GM21723 (cell line): ENCODE measurements around the gene BZW2.
"Not testable (repeated sequence)": the region's sequence is repeated elsewhere in the genome, so short reads cannot be mapped to it uniquely, and the experiment has no call there.

Source experiments
- ATAC-seq: cut with Tn5 transposase; IDR thresholded peaks from one replicate; pipeline ENCODE4 v1.9.1; 2021; ENCODE audit warnings: mild to moderate bottlenecking, moderate library complexity; ENCODE audit not compliant: unreplicated experiment

The BZW2 gene

GRCh38 chr7:16670021-16670420 lies 24.0 kb downstream of the BZW2 start:
- no peak for ATAC-seq

- ATAC-seq, result no peak
These were observed 24.9 kb downstream of the BZW2 start for GRCh38 chr7:16670731-16671344.

- ATAC-seq, result no peak
These were observed 25.8 kb downstream of the BZW2 start for GRCh38 chr7:16671811-16672210.

GRCh38 chr7:16675277-16675676 lies 29.3 kb downstream of the BZW2 start:
- ATAC-seq, result no peak

- ATAC-seq, result no peak
These were observed 32.1 kb downstream of the BZW2 start for GRCh38 chr7:16677978-16678494.

GRCh38 chr7:16678645-16679566 lies 32.9 kb downstream of the BZW2 start:
- ATAC-seq, result not testable (repeated sequence)

- ATAC-seq, result no peak
These were observed 39.0 kb downstream of the BZW2 start for GRCh38 chr7:16684935-16685334.

- ATAC-seq, result no peak
These were observed 39.6 kb downstream of the BZW2 start for GRCh38 chr7:16685535-16685934.

- no peak for ATAC-seq
These were observed 42.3 kb downstream of the BZW2 start for GRCh38 chr7:16688249-16688648.

GRCh38 chr7:16691241-16691640 lies 45.3 kb downstream of the BZW2 start:
- no peak for ATAC-seq

GRCh38 chr7:16693601-16694318 lies 47.8 kb downstream of the BZW2 start:
- ATAC-seq, result no peak

- no peak for ATAC-seq
These were observed 48.8 kb downstream of the BZW2 start for GRCh38 chr7:16694806-16695205.

- ATAC-seq, result peak; percentile 65
These were observed 49.7 kb downstream of the BZW2 start for GRCh38 chr7:16695621-16696237.

GRCh38 chr7:16697507-16698199 lies 51.7 kb downstream of the BZW2 start:
- no peak for ATAC-seq

GRCh38 chr7:16698200-16698905 lies 52.4 kb downstream of the BZW2 start:
- no peak for ATAC-seq

- ATAC-seq, result no peak
These were observed 56.5 kb downstream of the BZW2 start for GRCh38 chr7:16702441-16702840.

- ATAC-seq, result no peak
These were observed 62.5 kb downstream of the BZW2 start for GRCh38 chr7:16708511-16708910.

- ATAC-seq, result no peak
These were observed 63.0 kb downstream of the BZW2 start for GRCh38 chr7:16708980-16709379.

- ATAC-seq, result no peak
These were observed 64.7 kb downstream of the BZW2 start for GRCh38 chr7:16710651-16711050.

GRCh38 chr7:16711730-16712129 lies 65.7 kb downstream of the BZW2 start:
- no peak for ATAC-seq
